ENCODE measurements around the gene EIF4E2.

Gene EIF4E2

GRCh38 chr2:232576995-232577394 is 26.5 kb downstream of the EIF4E2 start:
- H3K36me3 ChIP-seq (ENCODE audit: low read length), result no peaks in the 10 kb centered on the region
- no peaks in the 10 kb centered on the region for H3K27me3 ChIP-seq (ENCODE audit: low read length)
- H3K9me2 ChIP-seq (replicated peaks; ENCODE audit: insufficient read depth, low read length), result no peaks in the 10 kb centered on the region
- TF ChIP-seq, protein P1, sequence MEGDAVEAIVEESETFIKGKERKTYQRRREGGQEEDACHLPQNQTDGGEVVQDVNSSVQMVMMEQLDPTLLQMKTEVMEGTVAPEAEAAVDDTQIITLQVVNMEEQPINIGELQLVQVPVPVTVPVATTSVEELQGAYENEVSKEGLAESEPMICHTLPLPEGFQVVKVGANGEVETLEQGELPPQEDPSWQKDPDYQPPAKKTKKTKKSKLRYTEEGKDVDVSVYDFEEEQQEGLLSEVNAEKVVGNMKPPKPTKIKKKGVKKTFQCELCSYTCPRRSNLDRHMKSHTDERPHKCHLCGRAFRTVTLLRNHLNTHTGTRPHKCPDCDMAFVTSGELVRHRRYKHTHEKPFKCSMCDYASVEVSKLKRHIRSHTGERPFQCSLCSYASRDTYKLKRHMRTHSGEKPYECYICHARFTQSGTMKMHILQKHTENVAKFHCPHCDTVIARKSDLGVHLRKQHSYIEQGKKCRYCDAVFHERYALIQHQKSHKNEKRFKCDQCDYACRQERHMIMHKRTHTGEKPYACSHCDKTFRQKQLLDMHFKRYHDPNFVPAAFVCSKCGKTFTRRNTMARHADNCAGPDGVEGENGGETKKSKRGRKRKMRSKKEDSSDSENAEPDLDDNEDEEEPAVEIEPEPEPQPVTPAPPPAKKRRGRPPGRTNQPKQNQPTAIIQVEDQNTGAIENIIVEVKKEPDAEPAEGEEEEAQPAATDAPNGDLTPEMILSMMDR (IDR thresholded peaks at IDR 0.05; ENCODE audit: insufficient read depth, low read length, poor library complexity, severe bottlenecking), result no peak
- TF ChIP-seq EZH2phosphoT487 (conservative IDR thresholded peaks at IDR 0.05; ENCODE audit: low read length), result no peak
- no peak overlapping the region for H3K4me3 ChIP-seq (ENCODE audit: insufficient read depth, low read length, poor library complexity, severe bottlenecking)
- no peaks in the 10 kb centered on the region for H3K79me2 ChIP-seq (ENCODE audit: insufficient read depth, low read length)
- no peaks in the 10 kb centered on the region for H3K9me3 ChIP-seq (ENCODE audit: insufficient read depth, low read length)
- no peak overlapping the region for H2AFZ ChIP-seq (ENCODE audit: low read depth, low read length, severe bottlenecking)
- H3K9ac ChIP-seq (ENCODE audit: low read length), result no peak overlapping the region
- H3F3A ChIP-seq (ENCODE audit: insufficient read depth), result no peaks in the 10 kb centered on the region
- H4K20me1 ChIP-seq (ENCODE audit: low read depth, low read length), result no peaks in the 10 kb centered on the region
- H3K27ac ChIP-seq (ENCODE audit: low read depth, low read length), result no peak overlapping the region
- no peak overlapping the region for H3K4me2 ChIP-seq (ENCODE audit: low read depth, low read length, poor library complexity, severe bottlenecking)

- Histone ChIP-seq H3K27me3 (ENCODE audit: low read length) (no peaks in the 10 kb centered on the region), H3K4me3 (ENCODE audit: insufficient read depth, low read length, poor library complexity, severe bottlenecking) (no peak overlapping the region), H3K9ac (ENCODE audit: low read length) (no peak overlapping the region), H3K36me3 (ENCODE audit: low read length) (no peaks in the 10 kb centered on the region), H3K79me2 (ENCODE audit: insufficient read depth, low read length) (no peaks in the 10 kb centered on the region), H3K9me2 (replicated peaks; ENCODE audit: insufficient read depth, low read length) (no peaks in the 10 kb centered on the region), H2AFZ (ENCODE audit: low read depth, low read length, severe bottlenecking) (no peak overlapping the region), H3K9me3 (ENCODE audit: insufficient read depth, low read length) (no peaks in the 10 kb centered on the region), H4K20me1 (ENCODE audit: low read depth, low read length) (no peaks in the 10 kb centered on the region), H3F3A (ENCODE audit: insufficient read depth) (no peaks in the 10 kb centered on the region), H3K27ac (ENCODE audit: low read depth, low read length) (no peak overlapping the region), H3K4me2 (ENCODE audit: low read depth, low read length, poor library complexity, severe bottlenecking) (no peak overlapping the region)
- TF ChIP-seq, protein P1 (IDR thresholded peaks at IDR 0.05; ENCODE audit: insufficient read depth, low read length, poor library complexity, severe bottlenecking), result no peak
- TF ChIP-seq EZH2phosphoT487 (conservative IDR thresholded peaks at IDR 0.05; ENCODE audit: low read length), result no peak
Measured at GRCh38 chr2:232577841-232578240, 27.4 kb downstream of the EIF4E2 start.

DNA sequence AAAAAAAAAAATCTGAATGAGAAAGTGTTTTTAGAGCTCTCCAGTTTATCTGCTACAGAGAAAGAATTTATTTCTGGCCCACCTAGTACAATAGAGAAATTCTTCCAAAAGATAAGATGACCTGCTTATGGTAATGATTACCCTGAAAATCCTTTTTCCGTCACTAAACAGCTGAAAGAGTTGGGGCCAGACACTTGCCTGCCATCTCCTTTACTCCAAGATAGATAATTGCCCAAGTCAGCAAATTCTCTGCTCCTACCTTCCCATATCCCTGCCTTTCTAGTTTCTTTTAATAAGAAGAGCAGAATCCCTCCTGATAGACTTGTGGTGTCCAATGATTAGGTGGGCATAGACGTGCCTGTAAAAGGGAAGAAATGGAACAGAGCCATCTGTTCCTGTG is 28.1 kb downstream of the EIF4E2 start:
- no peak overlapping the region for H3K4me2 ChIP-seq (ENCODE audit: low read depth, low read length, poor library complexity, severe bottlenecking)
- H3K27ac ChIP-seq (ENCODE audit: low read depth, low read length), result no peak overlapping the region
- H3K36me3 ChIP-seq (ENCODE audit: low read length), result no peaks in the 10 kb centered on the region
- no peaks in the 10 kb centered on the region for H3F3A ChIP-seq (ENCODE audit: insufficient read depth)
- no peak overlapping the region for H3K4me3 ChIP-seq (ENCODE audit: insufficient read depth, low read length, poor library complexity, severe bottlenecking)
- no peaks in the 10 kb centered on the region for H4K20me1 ChIP-seq (ENCODE audit: low read depth, low read length)
- TF ChIP-seq EZH2phosphoT487 (conservative IDR thresholded peaks at IDR 0.05; ENCODE audit: low read length), result no peak
- TF ChIP-seq, protein P1 (IDR thresholded peaks at IDR 0.05; ENCODE audit: insufficient read depth, low read length, poor library complexity, severe bottlenecking), result no peak
- H3K9me2 ChIP-seq (replicated peaks; ENCODE audit: insufficient read depth, low read length), result no peaks in the 10 kb centered on the region
- no peak overlapping the region for H3K9ac ChIP-seq (ENCODE audit: low read length)
- H3K27me3 ChIP-seq (ENCODE audit: low read length), result no peaks in the 10 kb centered on the region
- H3K9me3 ChIP-seq (ENCODE audit: insufficient read depth, low read length), result no peaks in the 10 kb centered on the region
- no peaks in the 10 kb centered on the region for H3K79me2 ChIP-seq (ENCODE audit: insufficient read depth, low read length)
- H2AFZ ChIP-seq (ENCODE audit: low read depth, low read length, severe bottlenecking), result no peak overlapping the region

- H3K79me2 ChIP-seq (ENCODE audit: insufficient read depth, low read length), result no peaks in the 10 kb centered on the region
- H3F3A ChIP-seq (ENCODE audit: insufficient read depth), result no peaks in the 10 kb centered on the region
- no peaks in the 10 kb centered on the region for H4K20me1 ChIP-seq (ENCODE audit: low read depth, low read length)
- no peak overlapping the region for H3K4me3 ChIP-seq (ENCODE audit: insufficient read depth, low read length, poor library complexity, severe bottlenecking)
- no peak overlapping the region for H3K4me2 ChIP-seq (ENCODE audit: low read depth, low read length, poor library complexity, severe bottlenecking)
- TF ChIP-seq, protein P1 (IDR thresholded peaks at IDR 0.05; ENCODE audit: insufficient read depth, low read length, poor library complexity, severe bottlenecking), result no peak
- TF ChIP-seq EZH2phosphoT487 (conservative IDR thresholded peaks at IDR 0.05; ENCODE audit: low read length), result no peak
- H3K9me3 ChIP-seq (ENCODE audit: insufficient read depth, low read length), result no peaks in the 10 kb centered on the region
- H3K36me3 ChIP-seq (ENCODE audit: low read length), result no peaks in the 10 kb centered on the region
- no peak overlapping the region for H3K9ac ChIP-seq (ENCODE audit: low read length)
- H3K27me3 ChIP-seq (ENCODE audit: low read length), result no peaks in the 10 kb centered on the region
- no peaks in the 10 kb centered on the region for H3K9me2 ChIP-seq (replicated peaks; ENCODE audit: insufficient read depth, low read length)
- no peak overlapping the region for H3K27ac ChIP-seq (ENCODE audit: low read depth, low read length)
- H2AFZ ChIP-seq (ENCODE audit: low read depth, low read length, severe bottlenecking), result no peak overlapping the region
Measured at GRCh38 chr2:232580648-232580981, 30.1 kb downstream of the EIF4E2 start.

Measured in SU-DHL-6 (cell line).